A673 (cell line): ENCODE data around the gene CTAG2. TPM values are rescaled to one million over a fixed set of nuclear protein-coding genes. Genes with fewer than 3 reads are reported as not detected.

Experiments
- BruUV-seq: library from RNA; stranded (reverse); fragments of 400-500 nt; replicated peaks from 2 replicates; lab custom pipeline; 2021; lab: Mats Ljungman, UMichigan
- CTCF ChIA-PET: fragments of 300-600 bp; sonication (Branson Sonifier 250); formaldehyde crosslinking; loops from one replicate; lab custom pipeline; 2022; ENCODE audit warnings: antibody characterized with exemption; lab: Charles Lee
- POLR2A ChIA-PET: fragments of 300-600 bp; sonication (Branson Sonifier 250); formaldehyde crosslinking; loops from one replicate; lab custom pipeline; 2022; ENCODE audit warnings: antibody characterized with exemption; ENCODE audit not compliant: low non-redundant PET; lab: Charles Lee
- DNase-seq: peaks from one replicate; pipeline ENCODE4 v3.0.0-alpha.2; 2015; ENCODE audit warnings: low spot score
- H3K27ac ChIP-seq: fragments of 200-600 bp; sonication (generic); 2 replicates; pipeline ENCODE4 v1.5.1; 2016; ENCODE audit warnings: mixed run types, low read depth, mild to moderate bottlenecking, mixed read lengths, antibody characterized with exemption, low read length; ENCODE audit not compliant: poor library complexity, severe bottlenecking
- H3K27me3 ChIP-seq: fragments of 200-600 bp; sonication (generic); replicated peaks from 2 replicates; pipeline ENCODE4 v1.6.1; 2017; ENCODE audit warnings: mixed run types, low read depth, mild to moderate bottlenecking, mixed read lengths, antibody characterized with exemption, low read length; ENCODE audit not compliant: insufficient read depth, poor library complexity
- H3K36me3 ChIP-seq: fragments of 200-600 bp; sonication (generic); 2 replicates; pipeline ENCODE4 v1.6.1; 2016; ENCODE audit warnings: mixed run types, mild to moderate bottlenecking, mixed read lengths, antibody characterized with exemption, low read length; ENCODE audit not compliant: insufficient read depth, poor library complexity, severe bottlenecking
- H3K4me1 ChIP-seq: fragments of 200-600 bp; sonication (generic); 2 replicates; pipeline ENCODE4 v1.6.1; 2017; ENCODE audit warnings: mixed run types, mild to moderate bottlenecking, mixed read lengths, antibody characterized with exemption, low read length; ENCODE audit not compliant: insufficient read depth, poor library complexity, severe bottlenecking
- H3K4me3 ChIP-seq: fragments of 200-600 bp; sonication (generic); 2 replicates; pipeline ENCODE4 v1.5.1; 2016; ENCODE audit warnings: low read depth, mixed run types, mild to moderate bottlenecking, mixed read lengths, low read length; ENCODE audit not compliant: poor library complexity, severe bottlenecking
- H3K9me3 ChIP-seq: fragments of 200-600 bp; sonication (generic); 2 replicates; pipeline ENCODE4 v1.6.1; 2016; ENCODE audit warnings: mixed run types, low read depth, mild to moderate bottlenecking, mixed read lengths, antibody characterized with exemption, low read length; ENCODE audit not compliant: poor library complexity, severe bottlenecking
- EZH2 ChIP-seq: fragments of 200-600 bp; sonication (generic); IDR thresholded peaks from 2 replicates; pipeline ENCODE4 v1.6.1; 2017; ENCODE audit warnings: borderline replicate concordance, low read depth, mild to moderate bottlenecking, mixed read lengths, antibody characterized with exemption, low read length; ENCODE audit not compliant: poor library complexity, severe bottlenecking
- intact Hi-C: fragments of 100-400 bp; cut with micrococcal nuclease; formaldehyde crosslinking; loops from one replicate; pipeline ENCODE4 v1.10.0; 2022; ENCODE audit not compliant: unreplicated experiment
- total RNA-seq: library from RNA; stranded (reverse); gene quantifications from 2 replicates; pipeline ENCODE4 v1.2.3, GENCODE V29; 2021
- TF ChIP-seq, protein P1 (sequence below): fragments of 300-800, 200-600 bp; sonication (generic); conservative IDR thresholded peaks from 2 replicates; pipeline ENCODE4 v1.5.1; 2017; ENCODE audit warnings: low read depth, mild to moderate bottlenecking, antibody characterized with exemption, low read length, moderate library complexity, mixed read lengths

The CTAG2 gene
- total RNA-seq, 1 experiment from 2014 or later, result not detected

DNA sequence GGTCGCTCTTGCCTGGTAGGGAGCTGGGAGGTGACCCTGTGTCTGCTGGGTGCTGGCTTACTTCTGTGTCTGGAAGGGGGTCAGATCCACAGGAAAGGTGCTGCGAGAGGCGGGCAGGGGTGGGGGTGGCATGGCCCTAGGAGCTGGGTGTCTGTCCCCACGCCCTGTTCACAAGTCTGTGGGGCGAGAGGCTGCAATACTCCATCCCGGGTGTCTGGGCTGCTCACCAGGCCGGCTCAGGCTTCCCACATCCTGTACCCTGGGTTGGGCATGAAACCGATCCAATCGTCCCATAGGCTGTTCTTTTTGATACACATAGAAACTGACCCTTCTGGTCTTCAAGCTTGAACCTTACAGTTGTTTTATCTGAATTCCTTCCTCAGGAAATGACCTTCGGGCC is 993 bp upstream of the CTAG2 start:
- ChIA-PET POLR2A (no interaction called here), CTCF (no interaction called here)
- Histone ChIP-seq H3K27ac (no peak overlapping the region), H3K4me3 (no peak overlapping the region), H3K36me3 (no peaks in the 10 kb centered on the region), H3K4me1 (no peaks in the 10 kb centered on the region), H3K27me3 (no peaks in the 10 kb centered on the region), H3K9me3 (no peaks in the 10 kb centered on the region)
- no TSS peak for BruUV-seq
- DNase-seq, result no peak
- intact Hi-C loops, result loop anchor here (10.0 kb wide), 1 partner anchor 50 kb away; no protein-coding TSS in a partner anchor
- TF ChIP-seq EZH2, result no peak
- TF ChIP-seq, protein P1, sequence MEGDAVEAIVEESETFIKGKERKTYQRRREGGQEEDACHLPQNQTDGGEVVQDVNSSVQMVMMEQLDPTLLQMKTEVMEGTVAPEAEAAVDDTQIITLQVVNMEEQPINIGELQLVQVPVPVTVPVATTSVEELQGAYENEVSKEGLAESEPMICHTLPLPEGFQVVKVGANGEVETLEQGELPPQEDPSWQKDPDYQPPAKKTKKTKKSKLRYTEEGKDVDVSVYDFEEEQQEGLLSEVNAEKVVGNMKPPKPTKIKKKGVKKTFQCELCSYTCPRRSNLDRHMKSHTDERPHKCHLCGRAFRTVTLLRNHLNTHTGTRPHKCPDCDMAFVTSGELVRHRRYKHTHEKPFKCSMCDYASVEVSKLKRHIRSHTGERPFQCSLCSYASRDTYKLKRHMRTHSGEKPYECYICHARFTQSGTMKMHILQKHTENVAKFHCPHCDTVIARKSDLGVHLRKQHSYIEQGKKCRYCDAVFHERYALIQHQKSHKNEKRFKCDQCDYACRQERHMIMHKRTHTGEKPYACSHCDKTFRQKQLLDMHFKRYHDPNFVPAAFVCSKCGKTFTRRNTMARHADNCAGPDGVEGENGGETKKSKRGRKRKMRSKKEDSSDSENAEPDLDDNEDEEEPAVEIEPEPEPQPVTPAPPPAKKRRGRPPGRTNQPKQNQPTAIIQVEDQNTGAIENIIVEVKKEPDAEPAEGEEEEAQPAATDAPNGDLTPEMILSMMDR, result no peak

DNA sequence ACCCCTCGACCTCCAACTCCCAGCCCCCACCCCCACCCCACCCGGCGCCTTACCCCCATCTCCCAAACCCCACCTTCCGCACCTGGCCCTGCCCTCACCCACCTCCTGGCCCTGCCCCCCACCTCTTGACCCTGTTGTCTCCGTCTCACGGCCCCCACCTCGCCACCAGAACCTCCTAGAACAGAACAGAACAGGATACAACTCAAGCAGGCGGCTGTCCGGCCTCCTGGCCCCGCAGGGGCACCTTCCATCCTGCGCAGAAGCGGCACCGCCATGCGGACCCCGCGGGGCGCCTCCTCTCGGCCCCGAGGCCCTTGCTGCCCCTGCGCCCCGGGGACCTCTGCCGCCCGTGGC is 354 bp downstream of the CTAG2 start:
- POLR2A ChIA-PET, result no interaction called here
- H3K36me3 ChIP-seq, result no peaks in the 10 kb centered on the region
- no peaks in the 10 kb centered on the region for H3K4me1 ChIP-seq
- no peak for DNase-seq
- no peaks in the 10 kb centered on the region for H3K9me3 ChIP-seq
- BruUV-seq, result no TSS peak
- CTCF ChIA-PET, result no interaction called here
- intact Hi-C loops, result loop anchor here (10.0 kb wide), 1 partner anchor 52 kb away; no protein-coding TSS in a partner anchor
- H3K27me3 ChIP-seq, result no peaks in the 10 kb centered on the region
- no peak overlapping the region for H3K4me3 ChIP-seq
- no peak for TF ChIP-seq EZH2
- TF ChIP-seq, protein P1, result no peak
- H3K27ac ChIP-seq, result no peak overlapping the region

DNA sequence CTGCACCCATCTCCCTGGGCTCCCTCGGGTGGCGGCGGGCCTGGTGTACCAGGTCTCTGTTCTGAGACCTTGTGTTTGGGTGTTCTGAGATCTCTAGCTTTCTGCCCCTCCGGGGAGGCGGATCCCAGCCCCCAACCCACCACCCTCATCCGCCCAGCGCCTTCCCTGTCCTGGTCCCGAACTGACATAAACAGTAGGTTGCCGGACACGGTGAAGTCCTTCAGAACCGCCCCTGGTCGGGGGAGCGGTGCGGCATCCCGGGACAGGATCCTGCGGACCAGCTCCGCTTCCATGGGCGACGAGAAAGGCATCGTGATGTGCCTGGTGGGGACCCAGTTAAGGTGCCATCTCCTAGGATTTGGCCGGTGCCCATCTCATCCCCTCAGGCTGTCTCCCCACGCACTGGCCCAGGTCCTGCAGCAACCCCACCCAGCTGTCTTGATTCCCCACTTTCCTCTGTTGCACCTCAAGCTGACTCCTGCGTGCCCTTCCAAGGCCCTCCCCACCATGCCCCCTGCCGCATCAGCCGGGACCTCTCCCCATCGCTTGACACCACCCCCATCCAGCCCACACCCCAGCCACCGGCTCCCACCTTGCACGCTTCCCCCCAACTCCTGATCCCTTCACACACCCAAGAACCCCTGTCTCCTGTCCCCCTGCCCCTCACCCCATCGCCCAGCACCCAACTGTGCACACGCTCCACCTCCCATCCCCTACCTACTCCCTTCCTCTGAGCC is 900 bp downstream of the CTAG2 start:
- ChIA-PET CTCF (no interaction called here), POLR2A (no interaction called here)
- Histone ChIP-seq H3K4me3 (no peak overlapping the region), H3K27ac (no peak overlapping the region), H3K9me3 (no peaks in the 10 kb centered on the region), H3K36me3 (no peaks in the 10 kb centered on the region), H3K27me3 (no peaks in the 10 kb centered on the region), H3K4me1 (no peaks in the 10 kb centered on the region)
- no TSS peak for BruUV-seq
- intact Hi-C loops, result loop anchor here (10.0 kb wide), 1 partner anchor 52 kb away; no protein-coding TSS in a partner anchor
- TF ChIP-seq, protein P1, result no peak
- TF ChIP-seq EZH2, result no peak
- DNase-seq, result no peak
